GM19372 (cell line): ENCODE measurements around the gene NHP2.
A peak's percentile ranks its signal among the peaks of the same experiment; 100 is the strongest.
"Not testable (repeated sequence)": the region's sequence is repeated elsewhere in the genome, so short reads cannot be mapped to it uniquely, and the experiment has no call there.

Experiments used
- ATAC-seq: cut with Tn5 transposase; IDR thresholded peaks from one replicate; pipeline ENCODE4 v1.9.1; 2021; ENCODE audit warnings: mild to moderate bottlenecking, low read depth, moderate library complexity; ENCODE audit not compliant: unreplicated experiment

Gene NHP2

DNA sequence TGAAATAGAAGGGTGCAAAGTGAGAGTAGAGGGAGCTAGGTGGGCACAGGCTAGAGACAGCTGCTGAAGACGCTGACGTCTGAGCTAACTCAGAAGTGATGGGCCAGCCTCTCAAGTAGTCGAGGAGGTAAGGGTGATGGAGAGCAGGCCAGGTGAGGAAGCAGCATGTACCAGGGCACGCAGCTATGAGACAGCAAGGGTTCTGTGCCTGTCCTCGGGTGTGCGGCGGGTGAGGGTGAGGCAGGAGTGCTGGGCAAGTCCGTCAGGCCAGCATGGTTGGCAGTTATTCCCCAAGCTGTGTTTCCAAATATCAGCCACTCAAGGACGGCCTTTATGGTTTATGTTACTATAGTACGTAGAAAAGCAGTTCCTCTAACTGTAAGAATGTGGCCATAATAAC is 16.7 kb downstream of the NHP2 start:
- no peak for ATAC-seq

DNA sequence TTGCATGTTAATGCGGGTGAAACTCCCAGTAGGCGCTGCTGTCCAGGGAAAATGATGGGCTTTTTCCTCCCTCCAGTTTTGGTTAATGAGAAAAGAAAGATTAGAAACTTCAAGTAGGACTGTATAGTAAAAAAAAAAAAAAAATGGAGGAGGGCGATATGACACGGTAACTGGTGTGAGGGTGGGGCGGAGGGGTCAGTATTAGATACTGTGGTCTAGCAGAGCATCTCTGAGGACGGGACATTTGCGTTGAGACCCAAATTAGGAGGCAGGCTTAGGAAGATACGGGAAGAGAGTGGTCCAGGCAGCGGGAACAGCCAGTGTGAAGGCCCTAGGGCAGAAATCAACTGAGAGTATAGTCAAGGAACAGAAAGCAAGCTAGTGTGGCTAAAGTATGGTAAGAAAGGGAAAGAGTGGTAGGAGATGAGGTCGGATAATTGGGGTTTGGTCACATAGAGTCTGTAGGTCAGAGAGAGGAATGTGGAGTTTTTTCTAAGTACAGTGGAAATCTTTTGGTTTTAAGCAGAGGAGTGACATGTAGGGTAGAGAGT is 22.2 kb downstream of the NHP2 start:
- ATAC-seq, result no peak

DNA sequence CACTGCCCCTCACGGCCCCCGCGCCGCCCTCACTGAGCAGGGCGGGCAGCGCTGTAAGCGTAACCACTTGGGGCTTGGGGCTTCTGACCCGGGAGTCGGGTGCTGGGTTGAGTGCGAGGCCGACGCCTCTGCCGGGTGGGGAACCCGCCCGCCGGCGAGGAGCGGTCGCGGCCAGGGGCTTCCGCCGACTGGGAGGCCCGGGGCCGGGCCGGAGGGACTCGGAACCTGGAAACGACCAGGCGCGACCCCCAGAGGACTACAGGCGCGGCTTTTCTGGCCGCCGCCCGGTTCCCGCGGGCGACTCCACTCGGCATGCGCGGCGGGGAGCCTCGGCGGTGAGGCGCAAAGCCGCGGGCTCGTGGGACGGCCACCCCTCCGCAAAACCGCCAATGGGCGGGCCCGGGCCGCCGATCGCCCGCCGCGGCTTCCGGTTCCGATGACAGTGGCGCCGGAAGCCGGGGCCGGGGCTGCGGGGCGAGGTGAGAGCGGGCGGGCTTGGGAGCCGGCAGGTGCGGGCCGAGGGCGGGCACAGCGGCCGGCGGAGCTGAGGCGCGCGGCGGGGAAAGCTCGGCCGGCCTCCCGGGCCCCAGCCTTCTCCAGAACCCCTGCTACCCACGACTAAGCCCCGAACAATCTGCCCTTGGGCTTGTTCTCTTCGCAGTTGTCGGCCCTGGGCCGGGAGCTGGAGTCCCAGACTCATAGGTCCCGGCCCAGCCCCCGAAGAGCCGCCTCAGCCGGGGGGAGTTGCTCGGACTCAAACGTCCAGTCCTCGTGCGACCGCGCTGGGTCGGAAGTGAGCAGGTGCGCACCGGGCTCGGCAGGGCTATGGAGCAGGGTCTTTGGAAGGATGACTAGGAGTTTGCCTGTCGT is 22.9 kb downstream of the NHP2 start, which contains the start of gene RMND5B:
TSS of gene RMND5B (plus strand) at position 439 of the 870 bp plus-strand sequence. CDS start 7,106 bp downstream, outside the sequence.
- ATAC-seq, result peak; percentile 87

DNA sequence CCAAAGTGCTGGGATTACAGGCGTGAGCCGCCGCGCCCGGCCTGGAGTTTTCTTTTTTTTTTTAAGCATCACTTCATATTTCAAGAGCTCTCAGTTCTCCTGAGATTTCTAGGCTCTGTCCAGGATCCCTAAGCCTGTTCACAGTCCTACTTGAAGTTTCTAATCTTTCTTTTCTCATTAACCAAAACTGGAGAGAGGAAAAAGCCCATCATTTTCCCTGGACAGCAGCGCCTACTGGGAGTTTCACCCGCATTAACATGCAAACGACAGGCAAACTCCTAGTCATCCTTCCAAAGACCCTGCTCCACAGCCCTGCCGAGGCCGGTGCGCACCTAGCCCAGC is 23.5 kb downstream of the NHP2 start:
- not testable (repeated sequence) for ATAC-seq

DNA sequence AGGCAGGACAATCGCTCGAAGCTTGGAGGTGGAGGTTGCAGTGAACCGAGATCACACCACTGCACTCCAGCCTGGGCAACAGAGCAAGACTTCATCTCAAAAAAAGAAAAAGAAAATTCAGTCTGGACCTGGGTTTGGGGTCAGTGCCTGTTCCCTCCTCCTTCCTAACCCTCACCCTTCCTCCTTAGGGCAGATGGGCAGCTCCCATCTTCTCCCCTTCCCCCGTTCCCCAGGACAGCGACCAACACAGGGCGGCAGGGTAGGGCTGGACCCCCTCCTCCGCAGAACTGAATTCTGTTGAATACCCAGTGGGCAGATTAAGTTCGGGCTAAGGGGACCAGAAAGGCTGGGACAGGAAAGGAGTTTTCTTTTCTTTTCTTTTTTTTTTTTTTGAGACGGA is 24.4 kb downstream of the NHP2 start:
- no peak for ATAC-seq

DNA sequence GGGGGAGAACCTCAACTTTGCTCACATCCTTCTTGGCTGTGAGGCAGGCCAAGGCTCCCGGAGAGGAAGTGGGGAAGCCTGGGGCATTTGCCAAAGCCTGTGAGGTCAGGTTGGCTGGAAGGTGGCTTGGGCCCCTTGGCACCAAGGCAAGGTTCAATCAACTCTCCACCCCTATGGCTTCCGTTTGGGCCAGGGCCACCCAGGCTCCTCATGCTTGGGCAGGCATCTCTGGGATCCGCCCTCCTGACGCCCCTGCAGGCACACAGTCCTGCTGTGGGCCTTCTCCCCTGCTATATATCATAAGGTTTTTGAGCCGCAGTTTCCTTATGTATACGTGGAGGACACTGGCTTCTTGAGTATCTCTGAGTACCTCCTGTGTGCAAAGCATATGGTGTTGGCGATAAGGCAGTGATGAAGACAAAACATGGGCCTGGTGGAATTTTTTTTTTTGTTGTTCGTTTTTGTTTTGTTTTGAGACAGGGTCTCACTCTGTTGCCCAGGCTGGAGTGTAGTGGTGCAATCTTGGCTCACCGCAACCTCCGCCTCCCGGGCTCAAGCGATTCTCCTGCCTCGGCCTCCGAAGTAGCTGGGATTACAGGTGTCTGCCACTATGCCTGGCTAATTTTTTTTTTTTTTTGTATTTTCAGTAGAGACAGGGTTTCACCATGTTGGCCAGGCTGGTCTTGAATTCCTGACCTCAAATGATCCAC is 26.2 kb downstream of the NHP2 start:
- not testable (repeated sequence) for ATAC-seq

DNA sequence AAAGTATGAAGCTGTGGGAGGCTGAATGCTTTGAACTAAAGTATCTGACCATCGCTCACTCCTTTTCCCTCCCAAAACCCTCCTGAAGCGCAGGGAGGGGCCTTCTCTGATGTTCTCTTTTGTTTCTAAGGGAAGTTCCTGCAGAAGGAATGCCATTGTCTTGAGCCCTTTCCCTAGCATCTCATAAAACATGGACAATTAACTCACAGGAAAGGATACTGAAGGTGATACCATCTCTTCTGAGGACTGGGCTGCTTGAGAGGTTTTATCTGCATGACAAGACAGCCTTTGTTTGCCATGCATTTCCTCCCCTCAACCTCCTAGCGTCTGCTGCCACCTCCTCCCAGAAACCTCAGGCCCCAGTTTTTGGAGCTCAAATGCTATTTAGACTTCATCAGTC is 27.1 kb downstream of the NHP2 start:
- ATAC-seq, result no peak

DNA sequence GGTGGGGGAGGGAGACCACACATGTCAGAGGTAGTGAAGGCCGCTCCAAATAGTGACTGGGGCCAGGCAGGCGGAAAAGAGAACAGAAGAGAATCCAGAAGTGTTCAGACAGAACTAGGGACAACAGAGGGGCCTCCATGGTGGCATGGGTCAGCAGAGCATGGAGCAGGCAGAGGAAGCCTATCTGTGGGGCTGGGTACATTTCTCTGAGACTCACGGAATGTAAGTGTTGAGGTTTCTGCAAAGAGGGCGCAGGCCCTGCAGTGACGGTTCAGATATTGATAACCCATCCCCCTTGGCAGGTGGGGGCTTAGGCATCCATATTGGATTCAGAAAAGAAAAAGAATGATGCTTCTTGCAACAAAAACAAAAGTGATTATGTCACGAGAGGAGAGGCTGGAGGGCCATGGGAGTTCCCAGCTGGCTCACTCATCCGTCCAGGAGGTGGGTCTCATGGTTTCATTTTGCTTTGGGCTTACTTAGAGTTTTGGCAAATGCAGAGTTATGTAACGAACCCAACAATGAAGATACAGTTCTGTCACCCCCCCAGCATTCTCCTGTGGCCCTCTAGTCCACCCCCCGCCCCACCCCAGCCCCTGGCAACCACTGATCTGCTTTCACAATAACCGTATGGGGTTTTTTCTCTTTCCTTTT is 28.3 kb downstream of the NHP2 start:
- ATAC-seq, result no peak

DNA sequence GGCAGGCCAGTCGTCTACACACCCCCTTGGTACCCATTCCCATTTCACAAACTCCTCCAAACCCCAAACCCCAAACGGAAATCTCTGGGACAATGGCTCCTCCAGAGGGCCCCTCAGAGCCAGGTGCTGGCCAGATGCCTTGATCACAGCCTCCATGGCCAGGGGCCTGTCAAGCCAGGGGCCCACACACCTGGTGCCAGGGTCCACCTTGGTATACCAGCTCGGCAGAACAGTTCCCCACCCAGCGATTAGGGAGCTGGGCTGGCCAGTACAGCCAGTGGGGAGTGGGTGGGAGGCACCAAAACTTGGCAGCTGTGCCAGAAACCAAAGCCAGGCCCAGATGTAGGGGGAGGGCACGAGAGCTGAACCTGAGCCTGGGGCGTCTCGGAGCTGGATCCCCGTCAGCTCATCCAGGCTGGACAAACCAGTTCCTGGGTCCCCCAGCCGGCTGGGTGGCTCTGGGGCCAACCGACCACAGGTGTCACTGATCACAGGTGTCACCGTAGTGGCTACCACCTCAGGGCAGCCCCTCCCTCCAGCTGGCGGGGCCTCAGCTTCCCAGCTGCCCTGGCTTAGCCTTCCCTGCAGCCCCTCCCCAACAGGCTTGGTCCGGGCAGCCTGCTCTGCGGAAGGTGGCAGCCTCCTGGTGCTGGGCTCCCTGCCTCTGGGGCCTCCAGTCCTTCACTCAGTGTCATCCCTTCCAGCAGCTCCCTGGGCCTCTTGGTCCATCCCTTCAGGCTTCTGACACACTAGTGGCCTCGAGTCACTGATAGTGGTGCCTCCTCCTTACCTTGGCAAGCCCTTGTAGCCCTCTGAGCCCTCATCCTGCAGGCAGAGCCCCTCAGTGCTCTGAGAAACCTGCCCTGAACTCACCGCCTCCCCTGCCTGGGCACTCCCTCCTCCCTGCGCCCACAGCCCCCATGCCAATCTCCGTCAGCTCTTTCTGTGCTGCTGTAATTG is 29.4 kb downstream of the NHP2 start:
- ATAC-seq, result no peak

DNA sequence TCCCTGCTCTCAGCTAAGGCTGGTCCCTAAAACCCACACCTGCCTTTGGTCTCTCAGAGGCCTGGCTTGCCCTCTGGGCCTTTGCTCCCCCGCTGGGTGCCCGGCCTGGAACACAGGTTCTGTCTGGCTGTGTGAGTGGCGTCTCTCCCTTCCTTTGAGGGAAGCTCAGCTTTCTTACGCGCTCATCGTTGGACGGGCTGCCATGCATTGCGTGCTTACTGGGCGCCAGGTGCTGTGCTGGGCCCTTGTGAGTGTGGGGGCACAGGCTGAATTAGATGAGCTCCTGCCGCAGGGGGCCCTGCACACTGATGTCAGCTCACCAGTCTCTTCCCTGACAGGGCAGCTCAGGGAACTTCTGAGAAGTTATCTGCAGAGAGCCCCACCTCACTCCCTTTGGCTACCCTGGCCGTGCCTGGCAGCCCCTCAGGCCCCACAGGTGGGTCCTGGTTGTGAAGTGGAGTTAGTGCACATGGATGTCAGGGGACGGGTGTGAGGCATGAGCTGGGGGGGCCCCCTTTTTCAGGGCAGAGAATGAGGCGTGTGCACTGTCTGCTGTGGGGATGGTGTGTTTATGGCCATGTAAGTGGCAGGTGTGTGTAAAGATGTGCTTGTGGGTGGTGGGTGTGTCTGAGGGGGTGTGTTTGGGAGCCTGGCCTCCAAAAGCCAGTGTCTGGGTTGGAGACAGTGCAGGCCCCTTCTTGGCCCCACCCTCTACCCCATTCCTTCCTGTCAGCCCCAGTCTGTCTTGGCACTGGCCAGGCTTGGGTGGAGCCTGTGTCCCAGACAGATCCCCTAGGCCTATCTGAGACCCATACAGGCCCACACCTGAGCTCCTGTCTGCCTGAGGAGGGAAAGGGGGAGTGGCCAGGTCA is 30.4 kb downstream of the NHP2 start:
- no peak for ATAC-seq

DNA sequence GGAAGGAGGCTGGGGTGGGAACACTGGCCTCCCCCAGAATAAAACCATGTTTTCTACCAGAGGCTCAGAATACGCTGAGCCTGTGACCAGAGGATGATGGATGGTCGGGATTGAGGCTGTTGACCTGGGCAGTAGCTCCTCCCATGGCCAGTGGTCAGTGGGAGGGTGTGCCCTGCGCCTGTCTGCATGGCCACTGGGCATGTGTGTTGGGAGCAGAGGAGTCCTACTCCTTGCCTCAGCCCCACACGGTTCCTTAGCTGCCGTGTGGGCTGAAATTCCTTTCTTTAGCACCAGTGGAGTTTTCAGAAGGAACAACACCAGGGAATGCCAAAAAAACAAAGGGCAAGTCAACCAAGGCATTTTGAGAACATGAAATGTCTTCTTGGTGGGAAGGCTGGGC is 31.3 kb downstream of the NHP2 start:
- ATAC-seq, result no peak

DNA sequence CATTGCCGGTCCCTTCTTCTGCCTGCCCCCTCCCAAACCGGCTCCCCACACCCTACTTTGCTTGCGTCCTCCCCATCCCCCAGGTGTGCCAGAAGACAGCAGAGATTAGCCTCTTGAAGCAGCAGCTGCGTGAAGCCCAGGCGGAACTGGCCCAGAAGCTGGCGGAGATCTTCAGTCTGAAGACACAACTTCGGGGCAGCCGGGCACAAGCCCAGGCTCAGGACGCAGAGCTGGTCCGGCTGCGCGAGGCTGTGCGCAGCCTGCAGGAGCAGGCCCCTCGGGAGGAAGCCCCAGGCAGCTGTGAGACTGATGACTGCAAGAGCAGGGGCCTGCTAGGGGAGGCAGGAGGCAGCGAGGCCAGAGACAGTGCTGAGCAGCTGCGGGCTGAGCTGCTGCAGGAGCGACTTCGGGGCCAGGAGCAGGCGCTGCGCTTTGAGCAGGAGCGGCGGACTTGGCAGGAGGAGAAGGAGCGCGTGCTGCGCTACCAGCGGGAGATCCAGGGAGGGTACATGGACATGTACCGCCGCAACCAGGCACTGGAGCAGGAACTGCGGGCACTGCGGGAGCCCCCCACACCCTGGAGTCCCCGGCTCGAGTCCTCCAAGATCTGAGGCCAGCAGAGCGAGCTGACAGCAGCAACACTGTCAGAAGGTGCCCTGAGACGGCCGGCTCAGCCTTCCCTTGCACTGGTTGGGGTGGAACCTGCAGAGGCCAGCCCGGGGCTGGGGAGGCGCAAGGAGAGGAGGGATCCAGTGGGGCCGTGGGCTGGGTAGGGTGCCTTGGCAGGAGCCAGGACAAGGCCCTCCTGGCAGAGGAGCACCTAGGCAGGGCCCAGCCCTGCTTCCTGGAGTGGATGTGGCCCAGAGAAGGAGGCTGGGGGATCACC is 32.1 kb downstream of the NHP2 start:
- no peak for ATAC-seq

DNA sequence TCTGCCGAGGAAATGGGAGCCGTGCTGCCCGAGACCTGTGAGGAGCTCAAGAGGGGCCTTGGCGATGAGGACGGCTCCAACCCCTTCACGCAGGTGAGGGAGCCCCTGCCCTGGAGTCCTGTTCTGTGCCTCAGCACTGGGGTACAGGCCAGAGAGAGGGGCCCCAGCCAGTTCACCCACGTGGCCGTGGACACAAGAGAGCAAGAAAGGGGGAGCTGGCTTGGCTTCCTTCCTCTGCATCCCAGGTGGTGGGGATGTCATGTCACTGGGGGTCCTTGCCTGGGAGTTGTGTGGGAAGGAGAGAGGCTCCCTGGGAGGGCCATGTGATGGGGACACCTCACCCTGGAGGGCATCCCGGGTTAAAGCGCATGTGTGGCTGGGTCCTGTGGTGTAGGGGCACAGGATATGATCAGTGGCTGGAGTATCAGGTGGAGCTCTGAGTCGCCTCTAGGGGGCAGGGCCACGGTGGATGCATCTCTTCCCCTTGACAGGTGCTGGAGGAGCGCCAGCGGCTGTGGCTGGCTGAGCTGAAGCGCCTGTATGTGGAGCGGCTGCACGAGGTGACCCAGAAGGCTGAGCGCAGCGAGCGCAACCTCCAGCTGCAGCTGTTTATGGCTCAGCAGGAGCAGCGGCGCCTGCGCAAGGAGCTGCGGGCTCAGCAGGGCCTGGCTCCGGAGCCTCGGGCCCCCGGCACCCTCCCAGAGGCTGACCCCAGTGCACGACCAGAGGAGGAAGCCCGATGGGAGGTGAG is 32.9 kb downstream of the NHP2 start:
- ATAC-seq, result peak; percentile 88

DNA sequence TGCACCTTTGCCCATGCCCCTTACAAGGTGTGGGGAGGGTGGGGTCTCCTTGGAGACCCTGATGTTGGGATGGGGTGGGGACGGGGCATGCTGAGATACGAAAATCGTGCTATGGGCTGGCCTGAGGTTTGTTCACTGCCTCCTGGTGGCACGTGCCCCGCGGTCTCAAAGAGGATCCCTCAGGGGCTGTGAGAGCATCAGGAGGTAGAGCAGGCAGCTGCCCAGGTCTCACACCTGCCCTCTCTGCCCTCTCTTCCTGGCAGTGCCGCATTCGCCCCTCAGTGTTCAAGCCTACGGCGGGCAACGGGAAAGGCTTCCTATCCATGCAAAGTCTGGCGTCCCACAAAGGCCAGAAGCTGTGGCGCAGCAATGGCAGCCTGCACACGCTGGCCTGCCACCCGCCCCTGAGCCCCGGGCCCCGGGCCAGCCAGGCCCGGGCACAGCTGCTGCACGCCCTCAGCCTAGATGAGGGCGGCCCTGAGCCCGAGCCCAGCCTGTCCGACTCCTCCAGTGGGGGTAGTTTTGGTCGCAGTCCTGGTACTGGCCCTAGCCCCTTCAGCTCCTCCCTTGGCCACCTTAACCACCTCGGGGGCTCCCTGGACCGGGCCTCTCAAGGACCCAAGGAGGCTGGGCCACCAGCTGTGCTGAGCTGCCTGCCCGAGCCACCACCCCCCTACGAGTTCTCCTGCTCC is 33.6 kb downstream of the NHP2 start:
- no peak for ATAC-seq

DNA sequence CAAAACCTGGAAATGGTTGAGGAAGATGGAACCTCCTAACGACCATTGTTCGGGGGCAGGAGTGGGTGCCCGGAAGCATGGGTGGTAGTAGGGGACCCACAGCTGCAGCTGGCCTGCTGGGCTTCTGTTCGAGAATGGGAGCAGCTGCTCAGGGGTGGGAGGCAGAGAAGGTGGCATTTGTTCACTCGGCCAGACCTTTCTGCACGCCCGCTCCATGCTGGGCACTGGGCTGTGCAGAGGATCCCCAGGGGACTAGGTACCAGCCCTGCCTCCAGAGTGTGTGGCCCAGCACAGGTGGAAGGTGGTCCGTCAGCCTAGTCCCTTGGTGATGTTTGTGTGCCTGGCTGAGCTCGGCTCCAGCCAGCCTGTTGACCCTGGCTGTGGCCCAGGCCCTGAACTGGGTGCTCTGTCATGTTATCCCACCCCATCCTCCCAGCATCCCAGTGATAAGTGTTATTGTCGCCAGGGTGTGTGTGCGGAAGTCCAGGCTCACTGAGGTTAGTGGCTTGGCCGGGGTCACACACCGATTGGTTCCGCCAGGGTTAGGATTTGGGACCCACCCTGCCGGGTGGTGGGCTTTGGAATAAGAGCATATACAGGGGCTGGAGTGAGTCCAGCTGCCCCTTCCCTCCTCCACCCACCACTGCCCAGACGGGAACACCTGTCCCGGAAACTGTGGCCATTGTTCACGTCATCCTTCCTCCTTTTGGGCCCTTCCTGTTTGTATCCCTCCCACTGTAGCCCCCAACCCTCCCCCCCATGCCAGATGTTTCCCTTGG is 35.6 kb downstream of the NHP2 start:
- no peak for ATAC-seq
